Stimulated activated CD8-positive, alpha-beta memory T cell treated with anti-CD3 and anti-CD28 coated beads, Interleukin-15, amount 100 ng/mL, for 4 hours (primary cell): ENCODE measurements around the gene PSMB4.

Experiments used
- DNase-seq, 2 donors: peaks; one replicate each; pipeline ENCODE4 v3.0.0-alpha.2; 2020; ENCODE audit warnings: low read depth in 2 of 2

The PSMB4 gene

DNA sequence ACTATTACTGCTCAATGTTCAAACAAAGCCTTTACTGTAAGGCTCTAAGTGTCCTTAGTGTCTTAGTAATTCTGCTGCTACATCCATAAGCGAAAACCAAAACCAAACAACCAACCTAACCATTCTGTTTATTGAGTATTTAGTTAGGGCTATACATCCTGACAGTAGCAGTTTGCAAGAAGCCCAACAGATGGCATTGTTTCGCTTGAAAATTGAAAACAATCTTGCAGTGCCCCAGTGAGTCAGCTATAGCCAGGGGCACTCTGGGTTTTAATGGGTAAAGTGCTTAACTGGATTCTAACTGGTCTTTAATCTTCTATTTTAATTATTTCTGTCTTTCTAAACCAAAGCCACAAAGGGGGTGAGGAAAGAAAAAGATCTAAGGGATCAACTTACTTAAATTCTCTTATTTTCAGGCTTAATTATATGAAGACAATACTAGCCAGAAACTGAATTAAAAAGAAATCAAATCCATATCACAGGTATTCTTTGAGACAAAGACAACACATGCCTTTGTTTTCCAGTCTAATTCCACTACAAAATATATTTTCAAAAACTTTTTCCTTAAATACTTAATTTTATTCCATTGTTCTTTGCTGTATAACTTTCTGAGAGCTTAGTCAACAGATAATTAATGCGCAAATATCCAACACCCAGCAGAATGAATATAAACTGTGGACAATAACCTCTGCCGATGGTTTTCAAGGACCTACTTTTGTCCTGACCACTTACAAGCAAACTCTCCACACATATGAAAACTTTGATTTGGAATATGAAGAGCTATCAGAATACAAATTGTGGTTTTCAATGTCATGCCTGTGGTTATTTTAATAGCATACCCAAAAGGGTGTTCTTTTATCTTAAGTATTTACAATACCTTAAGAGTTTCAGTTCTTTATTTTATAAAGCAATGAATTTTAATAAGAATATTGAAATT lies 44.7 kb downstream of the PSMB4 start:
- DNase-seq, result peak in 1 of 2 donors; percentile 54

- DNase-seq, result no peak
Measured at GRCh38 chr1:151444783-151445177, 45.4 kb downstream of the PSMB4 start.

DNA sequence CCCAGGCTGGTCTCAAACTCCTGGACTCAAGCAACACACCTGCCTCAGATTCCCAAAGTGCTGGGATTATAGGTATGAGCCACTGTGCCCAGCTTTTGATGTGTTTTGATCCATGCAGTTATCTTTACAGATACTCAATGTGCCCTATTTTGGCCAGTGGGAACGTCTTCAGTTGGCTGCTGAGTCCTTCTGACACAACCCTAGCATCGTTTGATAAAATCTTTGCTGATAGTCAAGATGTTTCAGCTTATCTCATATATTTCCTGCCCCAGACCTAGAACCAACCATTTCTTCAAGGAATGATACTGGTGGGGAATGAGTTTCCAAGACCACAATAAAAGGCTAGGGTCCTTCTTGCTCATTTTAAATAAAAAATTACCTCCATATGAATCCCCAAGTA lies 48.3 kb downstream of the PSMB4 start:
- no peak for DNase-seq
